Dendritic cell treated with granulocyte-macrophage colony-stimulating factor and Interleukin-4, amounts not matched to agents 40 ng/mL and 50 ng/mL, for 4 days (primary cell): Measurements from ENCODE around the gene SPEF1.

Experiments
- H3K27ac Mint-ChIP-seq: one replicate; pipeline ENCODE4 v1.8.0; 2022; ENCODE audit warnings: mild to moderate bottlenecking, mixed read lengths
- H3K27me3 Mint-ChIP-seq: one replicate; pipeline ENCODE4 v1.8.0; 2022; ENCODE audit warnings: mild to moderate bottlenecking, mixed read lengths
- H3K36me3 Mint-ChIP-seq: one replicate; pipeline ENCODE4 v1.8.0; 2022; ENCODE audit warnings: low read depth, mixed read lengths
- H3K4me1 Mint-ChIP-seq: one replicate; pipeline ENCODE4 v1.8.0; 2022; ENCODE audit warnings: low read depth, mixed read lengths
- H3K4me3 Mint-ChIP-seq: one replicate; pipeline ENCODE4 v1.8.0; 2022; ENCODE audit warnings: mild to moderate bottlenecking, moderate library complexity, mixed read lengths
- H3K9me3 Mint-ChIP-seq: one replicate; pipeline ENCODE4 v1.8.0; 2022; ENCODE audit warnings: mixed read lengths
- intact Hi-C: fragments of 100-400 bp; cut with micrococcal nuclease; formaldehyde crosslinking; loops from one replicate; pipeline ENCODE4 v1.15.0; 2022

Gene SPEF1

GRCh38 chr20:3748073-3748472 lies 33.2 kb downstream of the SPEF1 start:
- Mint-ChIP-seq H3K4me1 (peaks cover 25% of the 10 kb centered on the region), H3K4me3 (no peak overlapping the region), H3K9me3 (no peaks in the 10 kb centered on the region), H3K27me3 (peaks cover 52% of the 10 kb centered on the region), H3K36me3 (peaks cover 24% of the 10 kb centered on the region), H3K27ac (no peak overlapping the region)
- intact Hi-C loops, result loop anchor here (2.0 kb wide), 1 partner anchor 71 kb away; no protein-coding TSS in a partner anchor

GRCh38 chr20:3747471-3747870 lies 33.8 kb downstream of the SPEF1 start:
- intact Hi-C loops, result no loop called here
- Mint-ChIP-seq H3K9me3 (no peaks in the 10 kb centered on the region), H3K27me3 (peaks cover 52% of the 10 kb centered on the region), H3K4me1 (peaks cover 21% of the 10 kb centered on the region), H3K4me3 (no peak overlapping the region), H3K27ac (no peak overlapping the region), H3K36me3 (peaks cover 21% of the 10 kb centered on the region)

- Mint-ChIP-seq H3K4me1 (peaks cover 16% of the 10 kb centered on the region), H3K27me3 (peaks cover 54% of the 10 kb centered on the region), H3K9me3 (no peaks in the 10 kb centered on the region), H3K4me3 (peak overlapping the region; percentile 58), H3K27ac (no peak overlapping the region), H3K36me3 (peaks cover 3% of the 10 kb centered on the region)
- intact Hi-C loops, result no loop called here
These were observed 35.5 kb downstream of the SPEF1 start for GRCh38 chr20:3745686-3746173.

- Mint-ChIP-seq H3K27me3 (peaks cover 56% of the 10 kb centered on the region), H3K9me3 (no peaks in the 10 kb centered on the region), H3K36me3 (no peaks in the 10 kb centered on the region), H3K27ac (peak overlapping the region; percentile 49), H3K4me3 (peak overlapping the region; percentile 64), H3K4me1 (peaks cover 16% of the 10 kb centered on the region)
- intact Hi-C loops, result no loop called here
These were observed 36.2 kb downstream of the SPEF1 start for GRCh38 chr20:3744806-3745685.

DNA sequence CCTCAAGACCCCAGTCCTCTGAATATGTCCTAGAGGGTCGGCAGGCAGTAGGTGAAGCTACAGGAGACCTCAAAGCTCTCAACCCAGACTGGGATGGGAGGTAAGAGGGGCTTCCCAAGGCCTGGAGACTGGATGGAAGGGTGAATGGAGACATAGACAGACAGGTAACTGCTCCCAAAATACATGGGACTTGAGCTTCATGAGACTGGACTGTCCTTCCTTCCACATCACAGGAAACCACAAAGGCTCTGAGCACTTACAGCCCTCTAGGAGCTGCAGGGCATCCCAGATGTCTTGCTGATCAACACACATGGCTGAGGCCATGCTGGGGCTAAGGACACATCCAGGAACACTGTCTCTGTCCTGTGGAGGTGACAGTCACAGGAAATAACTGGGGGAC lies 37.2 kb downstream of the SPEF1 start:
- Mint-ChIP-seq H3K27ac (no peak overlapping the region), H3K36me3 (no peaks in the 10 kb centered on the region), H3K27me3 (peaks cover 52% of the 10 kb centered on the region), H3K4me1 (peaks cover 16% of the 10 kb centered on the region), H3K4me3 (no peak overlapping the region), H3K9me3 (no peaks in the 10 kb centered on the region)
- intact Hi-C loops, result no loop called here

- peaks cover 44% of the 10 kb centered on the region for H3K27me3 Mint-ChIP-seq
- no peak overlapping the region for H3K4me3 Mint-ChIP-seq
- intact Hi-C loops, result no loop called here
These were observed 38.0 kb downstream of the SPEF1 start for GRCh38 chr20:3743251-3743650.

DNA sequence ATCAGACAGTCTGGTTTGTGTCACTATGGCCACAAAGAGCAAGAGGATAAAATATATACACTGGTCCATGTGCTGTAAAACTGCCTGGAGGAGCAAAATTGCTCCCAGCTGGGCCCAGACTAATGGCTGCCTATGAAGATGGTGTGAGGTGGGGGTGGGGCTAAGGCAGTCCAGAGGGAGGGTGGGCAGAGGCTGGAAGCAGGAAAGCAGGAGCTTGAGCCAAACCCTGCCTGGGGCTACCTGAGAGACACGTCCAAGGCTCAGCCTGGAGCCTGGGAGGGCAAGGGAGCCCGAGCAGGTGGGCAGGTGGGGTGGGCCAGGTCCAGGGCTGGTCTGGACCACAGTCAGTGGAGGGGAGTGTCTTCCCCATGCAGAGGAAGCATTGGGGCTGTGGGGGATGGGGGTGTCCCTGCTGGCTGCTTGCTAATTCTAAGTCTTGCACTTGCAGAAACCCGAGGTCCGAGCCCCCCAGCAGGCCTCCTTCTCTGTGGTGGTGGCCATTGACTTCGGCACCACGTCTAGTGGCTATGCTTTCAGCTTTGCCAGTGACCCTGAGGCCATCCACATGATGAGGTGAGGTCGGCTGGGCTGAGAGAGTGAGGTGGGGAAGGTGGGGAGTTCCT lies 39.3 kb downstream of the SPEF1 start:
- H3K27me3 Mint-ChIP-seq, result peaks cover 36% of the 10 kb centered on the region
- H3K36me3 Mint-ChIP-seq, result no peaks in the 10 kb centered on the region
- no peak overlapping the region for H3K27ac Mint-ChIP-seq
- no peaks in the 10 kb centered on the region for H3K9me3 Mint-ChIP-seq
- intact Hi-C loops, result no loop called here
- H3K4me1 Mint-ChIP-seq, result peaks cover 16% of the 10 kb centered on the region
- no peak overlapping the region for H3K4me3 Mint-ChIP-seq

More at GRCh38 chr20:3743251-3743650, 38.0 kb downstream of the SPEF1 start:
- peaks cover 16% of the 10 kb centered on the region for H3K4me1 Mint-ChIP-seq
- H3K36me3 Mint-ChIP-seq, result no peaks in the 10 kb centered on the region
- H3K9me3 Mint-ChIP-seq, result no peaks in the 10 kb centered on the region
- H3K27ac Mint-ChIP-seq, result no peak overlapping the region

- Mint-ChIP-seq H3K9me3 (no peaks in the 10 kb centered on the region), H3K27me3 (peaks cover 25% of the 10 kb centered on the region), H3K4me1 (peaks cover 15% of the 10 kb centered on the region), H3K27ac (no peak overlapping the region), H3K4me3 (no peak overlapping the region), H3K36me3 (no peaks in the 10 kb centered on the region)
- intact Hi-C loops, result no loop called here
These were observed 40.5 kb downstream of the SPEF1 start for GRCh38 chr20:3740615-3741301.

- Mint-ChIP-seq H3K27ac (no peak overlapping the region), H3K27me3 (peaks cover 20% of the 10 kb centered on the region), H3K4me1 (peaks cover 8% of the 10 kb centered on the region), H3K4me3 (no peak overlapping the region), H3K36me3 (no peaks in the 10 kb centered on the region), H3K9me3 (no peaks in the 10 kb centered on the region)
- intact Hi-C loops, result no loop called here
These were observed 41.3 kb downstream of the SPEF1 start for GRCh38 chr20:3739926-3740451.

GRCh38 chr20:3739054-3739925 lies 42.0 kb downstream of the SPEF1 start:
- H3K4me1 Mint-ChIP-seq, result peaks cover 1% of the 10 kb centered on the region

GRCh38 chr20:3738111-3739053 lies 42.9 kb downstream of the SPEF1 start:
- Mint-ChIP-seq H3K27me3 (peaks cover 20% of the 10 kb centered on the region), H3K4me3 (no peak overlapping the region), H3K36me3 (no peaks in the 10 kb centered on the region), H3K27ac (no peak overlapping the region), H3K4me1 (peaks cover 8% of the 10 kb centered on the region), H3K9me3 (no peaks in the 10 kb centered on the region)
- intact Hi-C loops, result no loop called here

More at GRCh38 chr20:3739054-3739925, 42.0 kb downstream of the SPEF1 start:
- Mint-ChIP-seq H3K4me3 (no peak overlapping the region), H3K36me3 (no peaks in the 10 kb centered on the region), H3K27me3 (peaks cover 15% of the 10 kb centered on the region), H3K27ac (no peak overlapping the region), H3K9me3 (no peaks in the 10 kb centered on the region)
- intact Hi-C loops, result no loop called here

GRCh38 chr20:3735768-3736167 lies 45.5 kb downstream of the SPEF1 start:
- Mint-ChIP-seq H3K27me3 (peaks cover 40% of the 10 kb centered on the region), H3K4me1 (peaks cover 20% of the 10 kb centered on the region), H3K9me3 (no peaks in the 10 kb centered on the region), H3K36me3 (no peaks in the 10 kb centered on the region), H3K27ac (no peak overlapping the region), H3K4me3 (no peak overlapping the region)
- intact Hi-C loops, result no loop called here
